Measurements from ENCODE around the gene DCUN1D2.

DCUN1D2 gene

DNA sequence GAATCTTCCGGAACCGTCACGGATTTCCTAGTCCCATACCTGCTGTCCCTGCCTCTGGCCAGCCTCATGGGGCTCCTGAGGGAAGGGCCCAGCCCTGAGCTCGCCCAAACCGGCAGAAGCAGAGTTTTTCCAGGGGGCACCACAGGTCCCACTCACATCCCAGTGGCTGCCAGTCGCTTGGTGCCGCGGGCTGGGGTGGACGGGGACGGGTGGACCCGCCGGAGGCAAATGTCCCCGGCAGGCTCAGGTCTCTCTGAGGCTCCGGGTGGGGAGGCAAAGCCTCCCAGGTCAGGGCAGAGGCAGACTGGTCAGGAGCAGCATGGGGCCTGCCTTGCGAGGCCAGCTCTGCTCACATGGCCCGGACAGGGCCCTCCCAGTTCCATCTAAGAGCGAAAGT is 62.0 kb downstream of the DCUN1D2 start:
- H3K79me2 ChIP-seq (ENCODE audit: low read length): no peaks in the 10 kb centered on the region
- no peaks in the 10 kb centered on the region for H3K36me3 ChIP-seq (replicated peaks; ENCODE audit: insufficient read depth, low read length)
- H3K4me3 ChIP-seq (ENCODE audit: low read length): no peak overlapping the region
- no peak overlapping the region for H2AFZ ChIP-seq (ENCODE audit: low read length)
- no peak overlapping the region for H3K4me2 ChIP-seq (ENCODE audit: low read depth, low read length)
- no peak overlapping the region for H3K9ac ChIP-seq (ENCODE audit: low read length)
- H3K27ac ChIP-seq (ENCODE audit: low read length): no peak overlapping the region
- peaks cover 13% of the 10 kb centered on the region; the same call in 1 of the 2 replicates for H3F3A ChIP-seq (ENCODE audit: insufficient read depth, low read length)
- DNase-seq: no peak
- TF ChIP-seq EZH2 (optimal IDR thresholded peaks at IDR 0.05; ENCODE audit: low read depth, low read length) (no peak), EZH2phosphoT487 (IDR thresholded peaks at IDR 0.05; ENCODE audit: low read length) (no peak)
- TF ChIP-seq, protein P1, sequence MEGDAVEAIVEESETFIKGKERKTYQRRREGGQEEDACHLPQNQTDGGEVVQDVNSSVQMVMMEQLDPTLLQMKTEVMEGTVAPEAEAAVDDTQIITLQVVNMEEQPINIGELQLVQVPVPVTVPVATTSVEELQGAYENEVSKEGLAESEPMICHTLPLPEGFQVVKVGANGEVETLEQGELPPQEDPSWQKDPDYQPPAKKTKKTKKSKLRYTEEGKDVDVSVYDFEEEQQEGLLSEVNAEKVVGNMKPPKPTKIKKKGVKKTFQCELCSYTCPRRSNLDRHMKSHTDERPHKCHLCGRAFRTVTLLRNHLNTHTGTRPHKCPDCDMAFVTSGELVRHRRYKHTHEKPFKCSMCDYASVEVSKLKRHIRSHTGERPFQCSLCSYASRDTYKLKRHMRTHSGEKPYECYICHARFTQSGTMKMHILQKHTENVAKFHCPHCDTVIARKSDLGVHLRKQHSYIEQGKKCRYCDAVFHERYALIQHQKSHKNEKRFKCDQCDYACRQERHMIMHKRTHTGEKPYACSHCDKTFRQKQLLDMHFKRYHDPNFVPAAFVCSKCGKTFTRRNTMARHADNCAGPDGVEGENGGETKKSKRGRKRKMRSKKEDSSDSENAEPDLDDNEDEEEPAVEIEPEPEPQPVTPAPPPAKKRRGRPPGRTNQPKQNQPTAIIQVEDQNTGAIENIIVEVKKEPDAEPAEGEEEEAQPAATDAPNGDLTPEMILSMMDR (IDR thresholded peaks at IDR 0.05; ENCODE audit: low read length): no peak
- peaks cover 24% of the 10 kb centered on the region for H3K4me1 ChIP-seq (ENCODE audit: low read length)
- H3K27me3 ChIP-seq (replicated peaks; ENCODE audit: insufficient read depth, low read length): peaks cover 23% of the 10 kb centered on the region
- H3K9me3 ChIP-seq (replicated peaks; ENCODE audit: insufficient read depth, low read length): no peaks in the 10 kb centered on the region
- no peaks in the 10 kb centered on the region for H3K9me2 ChIP-seq (replicated peaks; ENCODE audit: insufficient read depth, low read length)
- no peaks in the 10 kb centered on the region for H4K20me1 ChIP-seq (ENCODE audit: insufficient read depth, low read length)

DNA sequence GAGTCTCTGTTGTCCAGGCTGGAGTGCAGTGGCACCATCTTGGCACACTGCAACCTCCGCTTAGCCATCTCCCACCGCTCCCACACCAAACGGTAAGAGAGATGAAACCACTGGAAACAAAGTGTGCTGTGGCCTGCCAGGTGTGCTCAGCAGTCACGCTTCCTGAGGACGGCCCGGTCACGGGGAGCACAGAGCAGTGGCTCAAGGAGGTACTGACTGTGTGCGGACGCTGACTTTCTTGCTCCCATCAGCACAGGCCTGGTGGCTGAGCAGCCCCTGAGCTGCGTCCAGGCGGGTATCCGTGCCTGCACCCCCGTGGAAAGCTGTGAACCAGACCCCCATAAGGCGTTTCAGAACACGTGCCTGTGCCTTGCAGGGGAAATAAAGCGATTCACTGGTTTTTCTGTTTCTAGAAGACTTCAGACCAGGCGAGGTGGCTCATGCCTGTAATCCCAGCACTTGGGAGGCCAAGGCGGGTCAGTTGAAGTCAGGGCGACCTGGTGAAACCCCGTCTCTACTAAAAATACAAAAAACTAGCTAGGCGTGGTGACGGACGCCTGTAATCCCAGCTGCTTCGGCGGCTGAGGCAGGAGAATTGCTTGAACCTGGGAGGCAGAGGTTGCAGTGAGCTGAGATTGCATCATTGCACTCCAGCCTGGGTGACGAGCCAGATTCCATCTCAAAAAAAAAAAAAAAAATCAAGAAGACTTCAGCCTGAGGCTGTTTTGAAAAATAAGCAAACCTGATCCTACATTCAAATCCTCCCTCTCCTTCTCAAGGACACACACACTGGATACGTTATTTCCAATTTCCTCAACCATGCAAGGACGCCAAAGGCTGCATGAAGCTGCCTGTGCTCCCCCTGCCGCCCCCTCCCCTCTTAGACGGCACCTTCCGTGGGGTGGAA is 62.7 kb downstream of the DCUN1D2 start:
- Histone ChIP-seq H3K9me3 (replicated peaks; ENCODE audit: insufficient read depth, low read length) (no peaks in the 10 kb centered on the region), H3K4me1 (ENCODE audit: low read length) (peaks cover 28% of the 10 kb centered on the region), H3K9me2 (replicated peaks; ENCODE audit: insufficient read depth, low read length) (no peaks in the 10 kb centered on the region), H3K27me3 (replicated peaks; ENCODE audit: insufficient read depth, low read length) (peaks cover 29% of the 10 kb centered on the region), H2AFZ (ENCODE audit: low read length) (no peak overlapping the region), H3K79me2 (ENCODE audit: low read length) (no peaks in the 10 kb centered on the region), H3K36me3 (replicated peaks; ENCODE audit: insufficient read depth, low read length) (no peaks in the 10 kb centered on the region), H3K4me2 (ENCODE audit: low read depth, low read length) (no peak overlapping the region; the same call in 1 of the 2 replicates), H4K20me1 (ENCODE audit: insufficient read depth, low read length) (no peaks in the 10 kb centered on the region), H3K4me3 (ENCODE audit: low read length) (no peak overlapping the region), H3K27ac (ENCODE audit: low read length) (no peak overlapping the region), H3K9ac (ENCODE audit: low read length) (no peak overlapping the region), H3F3A (ENCODE audit: insufficient read depth, low read length) (peaks cover 13% of the 10 kb centered on the region; the same call in 1 of the 2 replicates)
- TF ChIP-seq EZH2 (optimal IDR thresholded peaks at IDR 0.05; ENCODE audit: low read depth, low read length) (no peak), EZH2phosphoT487 (IDR thresholded peaks at IDR 0.05; ENCODE audit: low read length) (no peak)
- TF ChIP-seq, protein P1 (IDR thresholded peaks at IDR 0.05; ENCODE audit: low read length): no peak
- peak; percentile 31 for DNase-seq

DNA sequence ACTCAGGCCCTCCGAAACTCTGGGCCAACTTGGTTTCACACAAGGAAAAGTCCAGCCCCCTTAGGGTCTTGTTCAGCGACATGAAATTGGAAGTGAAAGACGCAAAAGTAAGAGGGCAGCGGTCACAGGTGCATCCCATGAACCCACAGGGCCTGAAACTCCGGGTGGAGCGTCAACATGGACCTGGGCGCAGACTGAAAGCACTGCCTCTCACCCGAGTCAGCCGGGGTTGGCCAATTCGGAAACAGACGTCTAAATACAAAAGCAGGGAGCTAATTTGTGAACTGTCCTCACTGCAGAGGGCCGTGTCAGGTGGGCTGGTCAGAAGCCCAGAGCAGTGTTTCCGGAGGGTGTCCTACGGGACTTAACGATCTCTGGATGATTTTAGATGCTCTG is 63.9 kb downstream of the DCUN1D2 start:
- no peaks in the 10 kb centered on the region for H3K79me2 ChIP-seq (ENCODE audit: low read length)
- H3K4me2 ChIP-seq (ENCODE audit: low read depth, low read length): peak overlapping the region; percentile 60
- peak; percentile 91 for DNase-seq
- H3K9me2 ChIP-seq (replicated peaks; ENCODE audit: insufficient read depth, low read length): no peaks in the 10 kb centered on the region
- H3K36me3 ChIP-seq (replicated peaks; ENCODE audit: insufficient read depth, low read length): no peaks in the 10 kb centered on the region
- H3K4me1 ChIP-seq (ENCODE audit: low read length): peaks cover 28% of the 10 kb centered on the region
- no peak overlapping the region for H2AFZ ChIP-seq (ENCODE audit: low read length)
- peak overlapping the region; percentile 25; the same call in 1 of the 2 replicates for H3K4me3 ChIP-seq (ENCODE audit: low read length)
- peak overlapping the region; percentile 22; the same call in 1 of the 2 replicates for H3K27ac ChIP-seq (ENCODE audit: low read length)
- H3K9me3 ChIP-seq (replicated peaks; ENCODE audit: insufficient read depth, low read length): no peaks in the 10 kb centered on the region
- TF ChIP-seq, protein P1 (IDR thresholded peaks at IDR 0.05; ENCODE audit: low read length): no peak
- TF ChIP-seq EZH2 (optimal IDR thresholded peaks at IDR 0.05; ENCODE audit: low read depth, low read length) (no peak), EZH2phosphoT487 (IDR thresholded peaks at IDR 0.05; ENCODE audit: low read length) (no peak)
- peaks cover 39% of the 10 kb centered on the region for H3K27me3 ChIP-seq (replicated peaks; ENCODE audit: insufficient read depth, low read length)
- peaks cover 13% of the 10 kb centered on the region; the same call in 1 of the 2 replicates for H3F3A ChIP-seq (ENCODE audit: insufficient read depth, low read length)
- H3K9ac ChIP-seq (ENCODE audit: low read length): no peak overlapping the region
- no peaks in the 10 kb centered on the region for H4K20me1 ChIP-seq (ENCODE audit: insufficient read depth, low read length)
